C1 segment of cervical spinal cord (tissue), 14 donors: Measurements from ENCODE around the gene CACNA1S.
A peak's percentile ranks its signal among the peaks of the same experiment; 100 is the strongest.

Experiments used
- DNase-seq, 14 donors: peaks; one replicate each; lab custom pipeline; 2025; lab: John Stamatoyannopoulos, UW

CACNA1S gene

DNA sequence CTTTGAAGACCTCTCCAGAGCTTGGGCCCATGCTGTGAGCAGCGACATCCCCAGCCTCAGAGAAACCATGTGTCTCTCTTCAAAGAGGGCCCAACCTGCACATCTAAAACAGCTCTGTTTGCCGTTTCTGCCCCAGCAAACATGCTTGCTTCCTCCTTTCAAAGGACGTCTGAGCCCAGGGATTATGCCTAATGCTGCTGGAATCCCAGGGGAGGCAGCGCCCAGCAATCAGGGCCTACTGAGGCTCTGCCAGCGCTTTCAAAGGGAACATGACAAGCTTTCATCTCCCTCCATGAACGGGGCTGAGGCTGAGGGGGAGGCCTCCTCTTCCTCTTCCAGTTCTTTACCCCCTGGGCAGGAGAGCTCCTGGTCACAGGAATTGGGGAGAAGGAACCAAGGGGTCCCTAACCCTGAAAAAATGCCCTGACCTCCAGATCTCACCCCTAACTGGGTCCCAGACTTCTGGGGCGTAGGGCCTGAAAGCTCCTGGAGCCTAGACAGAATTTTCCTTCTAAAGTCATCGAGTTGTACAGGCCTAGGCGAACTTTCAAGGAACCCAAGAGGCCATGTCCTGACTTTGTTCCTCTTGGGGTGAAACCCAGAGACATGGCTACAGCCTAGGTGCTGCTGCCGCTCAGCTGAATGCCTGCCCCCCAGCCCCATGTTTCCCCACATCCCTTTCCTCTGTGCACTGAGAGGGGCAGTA, 28.2 kb upstream of the CACNA1S start:
- no peak for DNase-seq

DNA sequence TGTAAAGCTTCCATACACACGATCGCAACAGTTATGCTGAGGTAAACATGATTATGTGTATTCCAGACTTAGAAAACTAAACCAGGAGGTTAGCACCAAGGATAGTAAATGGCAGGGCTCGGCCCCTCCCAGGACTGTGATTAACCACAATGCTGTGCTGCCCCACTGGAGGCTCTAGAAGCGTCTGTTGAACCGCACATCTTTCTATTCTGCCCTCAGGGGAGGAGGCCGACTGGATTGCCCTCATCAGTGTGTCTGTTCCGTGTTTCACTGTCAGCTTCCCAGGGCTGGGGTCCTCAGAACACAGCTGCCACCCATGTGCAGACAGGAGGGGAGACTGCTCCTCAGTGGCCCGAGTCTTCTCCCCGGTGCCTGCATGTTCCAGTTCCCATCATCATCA, 27.5 kb upstream of the CACNA1S start:
- DNase-seq, result no peak

DNA sequence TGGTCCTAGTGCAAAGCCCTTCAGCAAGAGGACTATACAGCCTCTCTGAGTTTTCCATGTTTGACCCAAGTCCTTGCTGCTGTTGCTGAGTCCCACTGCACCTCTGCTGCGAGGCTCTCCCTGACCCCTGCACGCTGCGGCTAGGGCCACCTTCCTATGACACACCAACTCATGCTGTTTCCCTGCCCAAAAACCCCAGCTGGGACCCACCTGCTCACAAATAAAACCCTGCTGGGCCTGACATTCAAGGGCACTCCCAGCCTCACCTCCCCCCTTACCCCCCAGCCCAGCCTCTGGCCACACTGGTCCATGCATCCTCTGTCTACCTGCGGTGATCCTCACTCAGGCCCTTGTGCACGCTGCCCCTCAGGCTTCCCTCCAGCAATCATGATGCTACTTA, 27.1 kb upstream of the CACNA1S start:
- DNase-seq, result no peak

DNA sequence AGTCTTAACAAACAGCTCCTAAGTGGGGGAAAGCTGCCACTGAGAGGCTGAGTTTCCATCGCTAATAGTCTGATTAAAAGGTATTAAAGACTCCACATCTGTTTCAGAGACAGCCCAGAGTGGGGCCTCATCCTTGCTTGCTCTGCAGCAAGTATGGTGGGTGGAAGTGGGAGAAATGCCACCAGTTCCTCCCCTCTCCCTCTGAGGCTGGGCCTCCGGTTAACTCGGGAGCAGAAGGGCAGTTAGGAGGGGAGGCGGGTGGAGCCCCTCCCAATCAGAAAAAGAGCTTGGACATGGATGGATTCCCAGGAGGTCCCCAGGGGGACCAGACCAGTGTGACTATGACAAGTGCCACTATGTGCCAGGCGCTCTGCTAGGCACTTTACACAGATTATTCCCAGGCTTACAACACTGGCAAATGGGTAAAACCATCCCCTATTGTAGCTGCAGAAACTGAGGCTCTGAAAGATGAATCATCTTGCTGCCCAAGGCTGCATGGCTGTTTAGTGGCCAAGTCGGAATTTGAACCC, 26.1 kb upstream of the CACNA1S start:
- peak in 2 of 14 donors; percentile 9 to 12 for DNase-seq

DNA sequence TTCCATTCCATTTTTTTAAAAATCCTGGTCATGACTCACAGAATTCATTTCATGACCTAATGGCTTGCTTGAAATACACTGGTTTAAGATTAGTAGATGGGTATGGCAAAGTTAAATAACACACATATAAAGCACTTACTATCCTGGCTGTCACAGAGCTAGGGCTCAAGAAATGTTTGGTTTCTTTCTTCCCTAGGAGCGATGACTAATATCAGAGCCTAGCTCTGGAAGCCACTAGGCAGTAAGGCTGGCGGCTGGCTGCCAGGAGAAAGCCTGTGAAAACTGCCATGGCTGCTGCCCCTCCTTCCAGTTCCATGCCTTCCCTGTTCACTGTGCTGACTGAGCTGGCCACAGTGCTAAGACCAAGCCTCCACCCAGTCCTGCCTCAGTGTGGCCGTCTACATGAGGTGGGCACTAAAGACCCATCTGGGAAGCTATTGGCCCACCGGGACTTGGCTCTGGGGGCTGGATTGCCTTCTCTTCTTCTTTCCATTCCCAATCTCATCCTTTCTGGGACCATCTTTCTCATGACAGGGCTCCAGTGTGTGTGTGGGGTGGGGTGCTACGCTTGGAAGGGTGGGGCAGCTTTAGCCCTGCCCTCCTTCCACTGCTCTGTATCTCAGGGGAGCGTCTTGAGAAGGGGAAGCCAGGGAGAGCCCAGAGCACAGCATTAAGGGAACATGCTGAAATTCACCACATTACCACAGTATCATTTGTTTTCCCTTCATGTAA, 25.5 kb upstream of the CACNA1S start:
- peak in 9 of 14 donors; percentile 5 to 74 (median 36) for DNase-seq

- DNase-seq, result no peak
Observed at GRCh38 chr1:201137024-201137392, 24.8 kb upstream of the CACNA1S start.

- no peak for DNase-seq
Observed at GRCh38 chr1:201136355-201137023, 24.3 kb upstream of the CACNA1S start.

DNA sequence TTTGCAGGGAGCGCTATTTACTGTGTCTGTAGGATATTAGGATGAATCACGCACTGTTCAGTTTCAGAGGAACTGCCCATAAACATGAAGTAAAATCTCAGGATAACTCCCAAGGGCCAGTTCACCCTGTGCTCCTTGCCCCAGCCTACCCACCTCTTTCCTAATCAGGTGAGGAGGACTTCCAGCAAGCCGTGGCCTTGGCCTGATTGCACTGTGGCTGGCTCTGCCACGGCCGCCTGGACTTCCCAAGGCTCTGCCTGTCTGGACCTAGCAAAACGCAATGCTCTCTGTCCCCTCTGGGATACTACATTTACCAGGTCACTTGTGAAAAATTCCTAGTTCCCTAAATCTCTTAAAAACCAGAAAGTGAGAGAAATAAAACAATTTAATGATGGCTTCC, 22.2 kb upstream of the CACNA1S start:
- no peak for DNase-seq

GRCh38 chr1:201131398-201131797, 19.2 kb upstream of the CACNA1S start:
- DNase-seq, result no peak

GRCh38 chr1:201128962-201129361, 16.7 kb upstream of the CACNA1S start:
- no peak for DNase-seq

DNA sequence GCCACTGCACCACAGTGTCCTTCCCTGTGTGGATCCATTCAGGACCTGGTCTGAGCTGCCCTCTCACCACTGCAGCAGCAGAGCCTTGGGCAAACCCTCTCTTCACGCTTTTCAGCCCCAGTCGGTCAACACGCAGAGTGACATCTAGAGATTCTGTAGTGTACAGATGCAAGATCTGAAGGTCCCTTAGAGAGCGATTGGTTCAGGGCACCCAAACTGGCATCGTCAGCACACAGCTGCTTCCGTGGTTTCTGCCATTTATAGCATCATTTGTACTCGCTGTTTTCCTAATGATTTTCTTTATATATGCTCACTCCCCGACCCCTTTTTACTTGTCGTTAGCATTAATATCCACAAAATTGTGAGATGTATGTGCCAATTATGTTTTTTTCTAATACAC, 16.2 kb upstream of the CACNA1S start:
- DNase-seq, result no peak

DNA sequence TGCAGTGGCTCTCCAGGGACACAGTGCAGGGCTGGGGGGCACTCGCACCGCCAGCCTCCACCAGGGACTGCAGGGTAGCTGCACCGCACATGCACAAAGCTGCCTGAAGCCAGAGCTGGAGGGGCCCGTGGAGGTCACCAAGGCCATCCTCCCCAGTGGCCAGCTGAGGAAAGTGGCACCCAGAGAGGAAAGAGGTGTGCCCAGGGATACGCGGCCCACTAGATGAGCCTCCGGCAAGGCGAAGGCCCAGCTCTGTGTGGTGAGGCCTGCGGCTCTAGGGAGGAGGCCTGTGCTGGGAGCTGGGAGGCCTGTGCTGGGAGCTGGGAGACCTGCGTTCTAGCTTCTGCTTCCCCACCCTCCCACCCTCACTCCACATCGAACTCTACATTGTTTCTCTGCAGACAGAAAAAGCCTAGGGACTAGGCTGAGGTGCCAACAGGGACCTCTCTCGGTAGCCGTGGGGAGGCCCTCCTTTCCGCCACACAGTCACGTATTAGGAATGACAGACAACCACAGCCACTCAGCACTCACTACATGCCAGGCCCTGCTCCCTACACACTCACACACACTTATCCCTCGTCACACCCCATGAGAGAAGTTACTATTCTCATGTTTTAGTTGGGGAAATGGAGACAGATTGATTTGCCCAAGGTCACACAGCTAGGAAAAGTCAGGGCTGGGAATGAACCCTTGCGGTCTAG, 15.7 kb upstream of the CACNA1S start:
- DNase-seq, result no peak

DNA sequence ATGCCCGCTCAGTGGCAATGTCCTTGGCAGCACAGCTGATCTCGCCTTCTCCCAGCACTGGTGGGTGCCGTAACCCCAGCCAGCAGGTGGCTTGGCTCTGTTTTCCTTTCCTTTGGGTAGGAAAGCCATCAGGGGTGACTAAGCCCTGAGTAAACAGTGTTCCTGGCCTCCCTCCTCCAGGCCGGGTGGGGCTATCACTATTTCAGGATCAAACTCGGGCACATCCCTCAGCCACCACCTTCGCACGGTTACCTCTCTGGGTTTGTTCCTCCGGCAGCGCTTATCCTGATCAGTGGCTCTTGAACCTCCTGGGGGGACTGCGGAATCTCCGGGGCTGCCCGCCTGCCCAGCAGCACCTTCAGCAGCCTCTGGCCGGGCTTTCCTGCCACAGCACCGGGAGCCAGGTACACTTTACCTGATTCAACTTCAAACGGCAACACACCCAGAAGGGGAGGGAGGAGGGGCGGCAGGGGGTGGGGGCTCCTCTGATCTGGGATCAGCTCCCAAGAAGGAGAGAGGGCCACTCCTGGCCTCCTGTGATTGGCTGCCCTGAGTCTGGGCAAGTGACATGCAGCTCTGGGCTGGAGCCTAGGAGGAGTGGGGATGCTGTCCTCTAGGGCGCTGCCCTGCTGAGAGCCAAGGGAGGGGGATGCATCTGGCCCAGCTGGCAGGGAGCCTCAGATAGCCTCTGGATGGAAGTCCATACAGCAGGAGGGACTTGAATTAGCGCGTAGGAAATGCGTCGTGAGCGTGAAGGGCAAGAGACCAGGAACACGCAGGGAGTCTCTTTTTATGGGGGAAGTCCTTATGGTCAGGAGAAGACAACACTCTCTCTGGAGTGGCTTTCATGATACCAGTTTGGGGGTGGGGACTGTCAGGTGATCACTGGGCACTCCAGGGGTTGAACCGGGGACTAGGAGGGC, 14.9 kb upstream of the CACNA1S start, which contains the start of gene ASCL5:
TSS of gene ASCL5 (minus strand) at position 353 of the 923 bp plus-strand sequence. CDS start 11,812 bp downstream, outside the sequence.
- no peak for DNase-seq

DNA sequence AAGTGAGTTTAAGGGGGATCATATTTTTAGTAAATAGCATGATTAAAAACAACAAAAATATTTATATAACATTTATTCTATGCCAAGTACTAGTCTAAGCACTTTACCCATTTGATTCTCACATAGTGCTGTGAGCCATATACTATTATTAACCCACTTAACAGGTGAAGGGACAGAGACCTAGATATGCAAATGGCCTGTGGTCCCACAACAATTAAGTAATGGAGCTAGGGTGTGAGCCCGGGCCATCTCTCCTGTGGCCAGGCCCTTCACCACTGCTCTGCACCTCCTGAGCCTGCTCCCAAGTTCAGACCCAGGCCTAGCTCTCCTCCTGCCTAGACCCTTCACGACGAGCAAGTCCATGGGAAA, 14.2 kb upstream of the CACNA1S start:
- no peak for DNase-seq

DNA sequence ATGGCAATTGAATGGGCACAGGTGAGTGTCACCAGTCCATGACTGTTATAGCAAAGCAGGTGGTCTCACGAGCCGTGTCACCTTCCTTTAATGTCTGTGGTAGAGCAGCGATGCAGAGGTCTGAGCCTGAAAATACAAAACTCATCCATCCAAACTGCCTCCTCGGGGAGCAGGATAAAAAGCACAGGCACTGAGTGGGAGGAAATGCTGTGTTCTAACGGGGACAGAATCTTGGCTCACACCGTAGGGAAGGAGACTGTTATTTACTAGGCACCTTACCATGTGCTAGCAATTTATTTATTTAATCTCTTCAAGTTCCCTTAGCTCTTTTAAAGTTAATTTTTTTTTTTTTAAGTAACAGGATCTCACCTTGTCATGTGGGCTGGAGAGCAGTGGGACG, 13.6 kb upstream of the CACNA1S start:
- no peak for DNase-seq

GRCh38 chr1:201125019-201125418, 12.8 kb upstream of the CACNA1S start:
- DNase-seq, result no peak

DNA sequence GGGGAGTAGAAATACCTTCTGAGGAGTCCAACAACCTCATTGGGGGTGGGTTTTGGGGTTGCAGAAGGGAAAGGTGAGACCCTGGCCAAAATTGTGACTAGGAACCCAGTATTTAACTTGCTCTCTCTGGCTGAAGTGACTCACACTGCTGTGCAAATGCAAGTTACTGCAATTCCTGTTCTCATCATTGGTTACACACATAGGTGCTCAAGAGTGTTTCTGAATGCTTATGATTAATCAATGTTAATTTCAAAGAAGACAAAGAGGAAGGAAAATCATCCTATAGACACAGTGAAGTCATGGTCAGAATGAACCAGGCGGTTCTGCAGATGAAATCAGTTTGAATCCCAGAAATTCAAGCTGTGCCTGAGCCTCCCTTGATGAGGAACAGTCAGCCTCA, 11.6 kb upstream of the CACNA1S start:
- DNase-seq, result no peak

GRCh38 chr1:201122321-201122957, 10.2 kb upstream of the CACNA1S start:
- DNase-seq, result no peak

DNA sequence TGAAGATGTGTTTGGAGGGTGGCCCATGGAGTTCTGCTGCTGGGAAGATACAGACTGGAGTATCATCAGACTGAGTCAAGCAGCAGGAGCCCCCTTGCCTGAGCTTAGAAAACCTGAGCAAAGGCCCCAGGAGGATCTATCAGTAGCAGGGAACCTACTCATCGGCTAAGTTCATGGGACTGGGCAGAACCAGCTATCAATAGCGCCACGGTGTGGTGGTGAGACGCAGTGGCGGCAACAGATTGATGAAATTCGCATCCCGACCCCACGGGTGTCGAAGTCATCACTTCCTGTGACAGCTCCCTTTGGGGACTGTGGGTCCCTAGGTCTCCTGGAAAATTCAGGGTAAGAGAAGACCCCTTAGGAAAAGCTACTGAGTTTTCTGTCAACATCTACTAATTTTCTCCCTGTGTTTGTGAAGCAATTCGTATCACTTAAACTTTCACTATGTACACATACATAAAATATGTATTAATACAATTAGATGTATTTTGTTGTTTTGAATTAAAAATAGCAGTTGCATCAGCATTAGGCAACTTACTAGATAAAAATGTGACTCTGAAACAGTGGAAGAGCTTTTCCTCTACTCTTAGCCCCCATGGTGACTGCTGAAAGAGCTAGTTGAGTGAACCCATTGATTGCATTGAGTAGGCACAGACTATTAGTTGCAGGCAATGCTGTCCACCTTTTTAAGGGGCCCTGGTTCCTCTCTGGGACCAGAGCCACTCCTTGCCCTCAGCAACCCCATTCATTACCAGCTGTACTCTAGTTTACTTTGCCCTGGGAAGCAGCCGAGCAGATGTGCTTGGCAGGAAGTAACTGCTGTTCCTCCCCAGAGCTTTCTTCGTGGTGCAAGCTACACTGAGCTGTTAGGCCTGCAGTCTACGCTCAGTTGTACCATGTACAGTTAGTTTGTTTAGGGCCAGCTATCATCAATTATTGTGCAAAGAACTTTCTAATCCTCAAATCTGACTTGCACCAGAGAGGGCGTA, 7.3 kb upstream of the CACNA1S start:
- DNase-seq, result no peak
